OCI-LY7 (cell line): ENCODE data around the gene CCL3.
"Not testable (repeated sequence)": the region's sequence is repeated elsewhere in the genome, so short reads cannot be mapped to it uniquely, and the experiment has no call there.

Experiments
- CTCF ChIP-seq: fragments of 200-600 bp; sonication (generic); conservative IDR thresholded peaks from 2 replicates; pipeline ENCODE4 v1.5.1; 2014; ENCODE audit warnings: mild to moderate bottlenecking, antibody characterized with exemption, low read length, moderate library complexity, mixed read lengths
- EZH2phosphoT487 ChIP-seq: fragments of 200-600 bp; sonication (generic); IDR thresholded peaks from 2 replicates; pipeline ENCODE4 v1.6.1; 2018; ENCODE audit warnings: low read depth, borderline replicate concordance, mild to moderate bottlenecking, mixed run types, antibody characterized with exemption, low read length, moderate library complexity, mixed read lengths

- TF ChIP-seq CTCF, EZH2phosphoT487: not testable (repeated sequence)
These were observed 7.3 kb downstream of the CCL3 start for GRCh38 chr17:36082482-36083120.
